Epithelial cell of esophagus (primary cell): Measurements from ENCODE around the gene AK9.
"Not testable (repeated sequence)": the region's sequence is repeated elsewhere in the genome, so short reads cannot be mapped to it uniquely, and the experiment has no call there.

Experiments used
- DNase-seq: peaks from one replicate; pipeline ENCODE4 v3.0.0; 2010; ENCODE audit warnings: low read depth
- H3K4me3 ChIP-seq: 2 replicates; pipeline ENCODE4 v1.5.1; 2011; ENCODE audit warnings: mild to moderate bottlenecking, low read length, control low read depth
- CTCF ChIP-seq: IDR thresholded peaks from 2 replicates; pipeline ENCODE4 v1.5.1; 2011; ENCODE audit warnings: low read depth, mild to moderate bottlenecking, low read length, control low read depth, inconsistent platforms; ENCODE audit not compliant: insufficient read depth; ENCODE audit errors: missing control alignments

AK9 gene

GRCh38 chr6:109690737-109691621, at the start of gene AK9, which contains the start of gene FIG4:
Gene AK9 (minus strand): TSS chr6:109691202. CDS start chr6:109675745, 15,457 bp downstream.
Gene FIG4 (plus strand): TSS chr6:109691296. CDS start chr6:109691436, 140 bp downstream.
- peak within 1 kb of the TSS; percentile 80 for H3K4me3 ChIP-seq
- TF ChIP-seq CTCF, result peak; percentile 29
- DNase-seq, result peak; percentile 95

- DNase-seq, result no peak
- TF ChIP-seq CTCF, result no peak
Observed at GRCh38 chr6:109740787-109741186, 49.8 kb upstream of the AK9 start.

GRCh38 chr6:109739686-109740085, 48.7 kb upstream of the AK9 start:
- no peak overlapping the region for H3K4me3 ChIP-seq
- no peak for TF ChIP-seq CTCF
- DNase-seq, result no peak

More at GRCh38 chr6:109740787-109741186, 49.8 kb upstream of the AK9 start:
- no peak overlapping the region for H3K4me3 ChIP-seq

GRCh38 chr6:109738667-109739066, 47.7 kb upstream of the AK9 start:
- DNase-seq, result no peak
- no peak overlapping the region for H3K4me3 ChIP-seq
- TF ChIP-seq CTCF, result no peak

- TF ChIP-seq CTCF, result no peak
- no peak overlapping the region for H3K4me3 ChIP-seq
- DNase-seq, result no peak
Observed at GRCh38 chr6:109738255-109738654, 47.3 kb upstream of the AK9 start.

GRCh38 chr6:109736273-109737025, 45.4 kb upstream of the AK9 start:
- H3K4me3 ChIP-seq, result no peak overlapping the region
- no peak for DNase-seq
- no peak for TF ChIP-seq CTCF

- DNase-seq, H3K4me3 ChIP-seq: not testable (repeated sequence)
Observed at GRCh38 chr6:109725250-109725649, 34.2 kb upstream of the AK9 start.
